OCI-LY7 (cell line): Measurements from ENCODE around the gene ATP9B. TPM values are rescaled to one million over a fixed set of nuclear protein-coding genes. Genes with fewer than 3 reads are reported as not detected.

Experiments used
- BruUV-seq: library from RNA; stranded (reverse); fragments of 400-500 nt; replicated peaks from 2 replicates; lab custom pipeline; 2021; lab: Mats Ljungman, UMichigan
- CTCF ChIA-PET: fragments of 300-600 bp; sonication (Branson Sonifier 250); formaldehyde crosslinking; loops from one replicate; lab custom pipeline; 2022; ENCODE audit warnings: antibody characterized with exemption; ENCODE audit not compliant: unreplicated experiment; lab: Charles Lee
- POLR2A ChIA-PET: fragments of 300-600 bp; sonication (Branson Sonifier 250); formaldehyde crosslinking; loops from one replicate; lab custom pipeline; 2022; ENCODE audit warnings: antibody characterized with exemption; lab: Charles Lee
- DNase-seq: peaks from one replicate; pipeline ENCODE4 v3.0.0-alpha.2; 2015; ENCODE audit warnings: low spot score
- H2AFZ ChIP-seq: fragments of 200-600 bp; sonication (generic), shearing (Covaris generic); 2 replicates; pipeline ENCODE4 v1.6.1; 2014; ENCODE audit warnings: mild to moderate bottlenecking, antibody characterized with exemption, low read length, moderate library complexity
- H3K27ac ChIP-seq: fragments of 200-600 bp; sonication (generic); 2 replicates; pipeline ENCODE4 v1.5.1; 2014; ENCODE audit warnings: mixed run types, low read depth, mild to moderate bottlenecking, moderate library complexity, low read length, inconsistent platforms; ENCODE audit not compliant: poor library complexity, severe bottlenecking
- H3K36me3 ChIP-seq: fragments of 200-600 bp; sonication (generic); 2 replicates; pipeline ENCODE4 v1.6.1; 2014; ENCODE audit warnings: mild to moderate bottlenecking, antibody characterized with exemption, low read length, moderate library complexity, mixed read lengths; ENCODE audit not compliant: insufficient read depth
- H3K4me1 ChIP-seq: fragments of 200-600 bp; sonication (generic); 2 replicates; pipeline ENCODE4 v1.5.1; 2014; ENCODE audit warnings: mild to moderate bottlenecking, low read length; ENCODE audit not compliant: insufficient read depth, poor library complexity, severe bottlenecking
- H3K4me2 ChIP-seq: fragments of 200-600 bp; sonication (generic); 2 replicates; pipeline ENCODE4 v1.6.1; 2014; ENCODE audit warnings: mild to moderate bottlenecking, low read length
- H3K4me3 ChIP-seq: fragments of 200-600 bp; sonication (generic); 2 replicates; pipeline ENCODE4 v1.5.1; 2014; ENCODE audit warnings: mild to moderate bottlenecking, low read depth, low read length; ENCODE audit not compliant: poor library complexity, severe bottlenecking
- H3K79me2 ChIP-seq: fragments of 200-600 bp; sonication (generic); 2 replicates; pipeline ENCODE4 v1.6.1; 2016; ENCODE audit warnings: low read depth, mild to moderate bottlenecking, low read length, moderate library complexity, mixed read lengths; ENCODE audit not compliant: insufficient read depth
- H3K9me2 ChIP-seq: fragments of 200-600 bp; sonication (generic); 2 replicates; pipeline ENCODE4 v1.6.1; 2016; ENCODE audit warnings: mild to moderate bottlenecking, low read length, mixed read lengths; ENCODE audit not compliant: insufficient read depth
- H3K9me3 ChIP-seq: fragments of 200-600 bp; sonication (generic); 2 replicates; pipeline ENCODE4 v1.6.1; 2014; ENCODE audit warnings: mild to moderate bottlenecking, mixed run types, low read length, mixed read lengths
- H4K20me1 ChIP-seq: fragments of 200-600 bp; sonication (generic); 2 replicates; pipeline ENCODE4 v1.6.1; 2014; ENCODE audit warnings: mild to moderate bottlenecking, antibody characterized with exemption, low read length, moderate library complexity, mixed read lengths; ENCODE audit not compliant: insufficient read depth
- CTCF ChIP-seq: fragments of 200-600 bp; sonication (generic); conservative IDR thresholded peaks from 2 replicates; pipeline ENCODE4 v1.5.1; 2014; ENCODE audit warnings: mild to moderate bottlenecking, antibody characterized with exemption, low read length, moderate library complexity, mixed read lengths
- EZH2phosphoT487 ChIP-seq: fragments of 200-600 bp; sonication (generic); IDR thresholded peaks from 2 replicates; pipeline ENCODE4 v1.6.1; 2018; ENCODE audit warnings: low read depth, borderline replicate concordance, mild to moderate bottlenecking, mixed run types, antibody characterized with exemption, low read length, moderate library complexity, mixed read lengths
- intact Hi-C: fragments of 100-400 bp; cut with micrococcal nuclease; formaldehyde crosslinking; loops from one replicate; pipeline ENCODE4 v1.10.0; 2022; ENCODE audit not compliant: unreplicated experiment
- total RNA-seq, 2 experiments: library from RNA; depleted of rRNA in 1 of 2; stranded (reverse); fragments of >200 nt in 1 of 2; shearing (Covaris generic) in 1 of 2; gene quantifications; 2 replicates each; pipeline ENCODE4 v1.2.3, GENCODE V29; 2014 to 2022

ATP9B gene
- total RNA-seq, 2 experiments from 2014 or later = 27.1 to 36.4 TPM

- intact Hi-C loops = no loop called here
- Histone ChIP-seq H3K27ac (no peak overlapping the region), H3K9me3 (no peaks in the 10 kb centered on the region), H3K79me2 (no peaks in the 10 kb centered on the region), H4K20me1 (no peaks in the 10 kb centered on the region), H3K9me2 (no peaks in the 10 kb centered on the region), H3K4me3 (no peak overlapping the region), H2AFZ (no peak overlapping the region), H3K36me3 (no peaks in the 10 kb centered on the region; the same call in 1 of the 2 replicates), H3K4me2 (no peak overlapping the region), H3K4me1 (peaks cover 16% of the 10 kb centered on the region)
- TF ChIP-seq CTCF (no peak), EZH2phosphoT487 (no peak)
- no peak for DNase-seq
- BruUV-seq = no TSS peak
- ChIA-PET POLR2A (interaction anchor here (1.0 kb wide), 1 partner anchor 146 kb away, joined by 3 read pairs; no protein-coding TSS in a partner anchor), CTCF (no interaction called here)
Measured at GRCh38 chr18:79384151-79384807, 315.1 kb downstream of the ATP9B start.

GRCh38 chr18:79384834-79385233, 315.6 kb downstream of the ATP9B start:
- intact Hi-C loops = no loop called here
- Histone ChIP-seq H3K9me3 (no peaks in the 10 kb centered on the region), H2AFZ (no peak overlapping the region), H4K20me1 (no peaks in the 10 kb centered on the region), H3K36me3 (no peaks in the 10 kb centered on the region; the same call in 1 of the 2 replicates), H3K4me3 (no peak overlapping the region), H3K27ac (no peak overlapping the region), H3K9me2 (no peaks in the 10 kb centered on the region), H3K79me2 (no peaks in the 10 kb centered on the region), H3K4me1 (peaks cover 15% of the 10 kb centered on the region), H3K4me2 (no peak overlapping the region)
- no peak for DNase-seq
- POLR2A ChIA-PET = interaction anchor here (1.0 kb wide), 1 partner anchor 146 kb away, joined by 3 read pairs; no protein-coding TSS in a partner anchor
- CTCF ChIA-PET = no interaction called here
- TF ChIP-seq EZH2phosphoT487 = no peak
- no peak for TF ChIP-seq CTCF
- BruUV-seq = no TSS peak

- ChIA-PET CTCF (no interaction called here), POLR2A (no interaction called here)
- H3K36me3 ChIP-seq = no peaks in the 10 kb centered on the region
- H3K4me3 ChIP-seq = no peak overlapping the region
- DNase-seq = no peak
- no TSS peak for BruUV-seq
- H3K27ac ChIP-seq = no peak overlapping the region
- intact Hi-C loops = no loop called here
- H3K9me2 ChIP-seq = no peaks in the 10 kb centered on the region
- no peaks in the 10 kb centered on the region for H4K20me1 ChIP-seq
- H3K4me1 ChIP-seq = peaks cover 15% of the 10 kb centered on the region
- no peaks in the 10 kb centered on the region for H3K79me2 ChIP-seq
- H3K9me3 ChIP-seq = no peaks in the 10 kb centered on the region
- H2AFZ ChIP-seq = no peak overlapping the region
- H3K4me2 ChIP-seq = no peak overlapping the region
- TF ChIP-seq CTCF (no peak), EZH2phosphoT487 (no peak)
Measured at GRCh38 chr18:79385326-79385707, 316.1 kb downstream of the ATP9B start.
